Natural killer cell (primary cell): Measurements from ENCODE around the gene XRRA1. TPM values are rescaled to one million over a fixed set of nuclear protein-coding genes. Genes with fewer than 3 reads are reported as not detected.

ENCODE experiments used
- ATAC-seq, 3 donors: fragments of 150-1000 bp in 2 of 3; fragments of 200-7000 bp in 1 of 3; cut with Tn5 transposase; 1 replicate in 1 of 3; 2 replicates in 2 of 3; pipeline ENCODE4 v1.10.0; 2021; ENCODE audit warnings: mild to moderate bottlenecking in 2 of 3, moderate library complexity in 2 of 3
- DNase-seq, 2 donors: peaks; one replicate each; pipeline versions ENCODE4 v3.0.0 to v3.0.0-alpha.2; 2013 to 2021; ENCODE audit warnings: mixed read lengths in 1 of 2
- H3K27ac ChIP-seq: one replicate; pipeline ENCODE4 v1.5.1; 2013; ENCODE audit warnings: mild to moderate bottlenecking, low read length
- H3K27me3 ChIP-seq: one replicate; pipeline ENCODE4 v1.6.1; 2013; ENCODE audit warnings: low read length; ENCODE audit not compliant: control insufficient read depth, insufficient read depth
- H3K36me3 ChIP-seq: one replicate; pipeline ENCODE4 v1.6.1; 2013; ENCODE audit warnings: low read length; ENCODE audit not compliant: control insufficient read depth, insufficient read depth
- H3K4me1 ChIP-seq: one replicate; pipeline ENCODE4 v1.6.1; 2013; ENCODE audit warnings: low read length; ENCODE audit not compliant: control insufficient read depth, insufficient read depth
- H3K4me3 ChIP-seq: one replicate; pipeline ENCODE4 v1.5.1; 2013; ENCODE audit warnings: low read length
- H3K9me3 ChIP-seq: one replicate; pipeline ENCODE4 v1.6.1; 2013; ENCODE audit warnings: low read length; ENCODE audit not compliant: control insufficient read depth, insufficient read depth
- H3K27ac Mint-ChIP-seq, 2 donors: one replicate each; pipeline ENCODE4 v1.8.0; 2022; ENCODE audit warnings: mild to moderate bottlenecking in 2 of 2, mixed read lengths in 2 of 2, moderate library complexity in 1 of 2
- H3K27me3 Mint-ChIP-seq, 2 donors: one replicate each; pipeline ENCODE4 v1.8.0; 2022; ENCODE audit warnings: low read depth in 2 of 2, mixed read lengths in 2 of 2
- H3K36me3 Mint-ChIP-seq: one replicate; pipeline ENCODE4 v1.8.0; 2022; ENCODE audit warnings: mixed read lengths
- H3K4me1 Mint-ChIP-seq, 2 donors: one replicate each; pipeline ENCODE4 v1.8.0; 2022; ENCODE audit warnings: mixed read lengths in 2 of 2
- H3K4me3 Mint-ChIP-seq: one replicate; pipeline ENCODE4 v1.8.0; 2022; ENCODE audit warnings: mild to moderate bottlenecking, moderate library complexity, mixed read lengths
- H3K9me3 Mint-ChIP-seq, 2 donors: one replicate each; pipeline ENCODE4 v1.8.0; 2022; ENCODE audit warnings: mixed read lengths in 2 of 2
- WGBS: methylation state at CpG from one replicate; pipeline ENCODE4 v1.1.7; 2013; ENCODE audit warnings: missing lambda C conversion rate; ENCODE audit not compliant: insufficient coverage; 5-methylcytosine and 5-hydroxymethylcytosine counted together
- intact Hi-C: fragments of 100-400 bp; cut with micrococcal nuclease; formaldehyde crosslinking; loops from one replicate; pipeline ENCODE4 v1.14.2; 2022
- total RNA-seq, 4 donors: library from RNA; stranded (reverse); fragments of 120-200 nt in 1 of 4; gene quantifications; one replicate each; pipeline versions ENCODE4 v1.2.3 to v1.2.4, GENCODE V29; 2013 to 2022
- TF ChIP-seq, protein P1 (sequence below): fragments of 200-600 bp; IDR thresholded peaks from one replicate; pipeline ENCODE4 v1.8.0; 2022; ENCODE audit warnings: antibody characterized with exemption

Gene XRRA1
- total RNA-seq, 3 donors from 2014 or later (not counting 1 experiment from before 2014, with no cell fraction given), result 12.7 to 14.3 (median 14.3) TPM

DNA sequence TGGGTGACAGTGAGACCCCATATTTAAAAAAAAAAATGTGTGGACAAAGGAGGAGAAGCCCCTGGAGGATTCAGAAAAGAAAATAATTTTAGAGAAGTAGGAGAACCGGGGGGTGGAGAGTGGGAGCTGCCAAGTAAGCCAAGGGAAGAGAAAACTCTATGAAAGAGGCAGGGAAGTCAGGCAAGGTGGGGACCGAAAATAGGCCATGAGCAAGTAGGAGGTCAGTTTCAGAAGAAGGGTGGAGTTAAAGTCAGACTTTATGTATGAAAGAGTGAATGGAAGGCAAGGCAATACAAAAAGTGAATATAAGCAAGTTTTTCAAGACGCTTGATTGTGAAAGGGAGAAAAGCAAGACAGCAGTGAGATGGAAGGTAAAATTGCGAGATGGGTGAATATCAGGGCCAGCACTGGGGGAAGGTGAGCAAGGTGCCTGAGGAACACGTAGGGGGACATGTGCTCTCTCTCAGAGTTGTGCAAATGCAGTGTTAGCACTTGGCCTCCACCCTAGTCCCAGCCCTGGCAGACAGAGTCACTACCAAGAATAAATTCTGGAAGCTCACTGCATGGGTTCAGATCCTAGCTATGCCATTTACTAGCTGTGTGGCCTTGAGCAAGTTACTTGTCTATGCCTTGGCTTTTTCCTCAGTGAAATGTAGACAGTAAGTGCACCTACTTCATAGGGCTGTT lies 6.7 kb downstream of the XRRA1 start:
- H3K36me3 ChIP-seq, result peaks cover 7% of the 10 kb centered on the region
- no peak overlapping the region for H3K27ac Mint-ChIP-seq
- H3K4me3 Mint-ChIP-seq, result no peak overlapping the region
- H3K9me3 Mint-ChIP-seq, result no peaks in the 10 kb centered on the region
- no peaks in the 10 kb centered on the region for H3K27me3 ChIP-seq
- no peak overlapping the region for H3K4me3 ChIP-seq
- no peak for ATAC-seq
- no peaks in the 10 kb centered on the region for H3K9me3 ChIP-seq
- no peaks in the 10 kb centered on the region for H3K4me1 Mint-ChIP-seq
- no peak overlapping the region for H3K27ac ChIP-seq
- WGBS, result 94% methylated on average over 5 of the region's 5 CpGs
- no peaks in the 10 kb centered on the region for H3K4me1 ChIP-seq
- TF ChIP-seq, protein P1, sequence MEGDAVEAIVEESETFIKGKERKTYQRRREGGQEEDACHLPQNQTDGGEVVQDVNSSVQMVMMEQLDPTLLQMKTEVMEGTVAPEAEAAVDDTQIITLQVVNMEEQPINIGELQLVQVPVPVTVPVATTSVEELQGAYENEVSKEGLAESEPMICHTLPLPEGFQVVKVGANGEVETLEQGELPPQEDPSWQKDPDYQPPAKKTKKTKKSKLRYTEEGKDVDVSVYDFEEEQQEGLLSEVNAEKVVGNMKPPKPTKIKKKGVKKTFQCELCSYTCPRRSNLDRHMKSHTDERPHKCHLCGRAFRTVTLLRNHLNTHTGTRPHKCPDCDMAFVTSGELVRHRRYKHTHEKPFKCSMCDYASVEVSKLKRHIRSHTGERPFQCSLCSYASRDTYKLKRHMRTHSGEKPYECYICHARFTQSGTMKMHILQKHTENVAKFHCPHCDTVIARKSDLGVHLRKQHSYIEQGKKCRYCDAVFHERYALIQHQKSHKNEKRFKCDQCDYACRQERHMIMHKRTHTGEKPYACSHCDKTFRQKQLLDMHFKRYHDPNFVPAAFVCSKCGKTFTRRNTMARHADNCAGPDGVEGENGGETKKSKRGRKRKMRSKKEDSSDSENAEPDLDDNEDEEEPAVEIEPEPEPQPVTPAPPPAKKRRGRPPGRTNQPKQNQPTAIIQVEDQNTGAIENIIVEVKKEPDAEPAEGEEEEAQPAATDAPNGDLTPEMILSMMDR, result no peak
- no peak for DNase-seq
- H3K27me3 Mint-ChIP-seq, result no peaks in the 10 kb centered on the region
- intact Hi-C loops, result no loop called here
- peaks cover 7% of the 10 kb centered on the region for H3K36me3 Mint-ChIP-seq

DNA sequence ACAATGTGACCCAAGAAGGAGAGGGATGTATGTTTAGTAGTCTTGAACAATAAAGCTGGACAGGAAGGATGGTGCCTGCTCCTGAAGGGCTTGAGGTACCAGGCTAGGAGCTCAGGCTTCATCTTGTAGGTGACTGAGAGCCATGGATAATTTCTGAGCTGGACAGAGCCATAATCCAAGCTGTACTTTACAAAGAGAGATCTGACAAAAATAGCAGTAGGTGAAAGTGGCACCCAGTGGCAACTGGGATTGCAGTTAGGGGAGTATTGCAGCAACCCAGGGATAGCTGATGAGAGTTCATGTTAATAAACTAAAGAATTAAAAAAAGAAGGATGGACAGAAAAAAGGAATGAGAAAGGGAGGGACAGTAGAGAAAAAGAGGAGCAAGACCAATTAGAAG lies 7.4 kb downstream of the XRRA1 start:
- H3K36me3 ChIP-seq, result peaks cover 11% of the 10 kb centered on the region

DNA sequence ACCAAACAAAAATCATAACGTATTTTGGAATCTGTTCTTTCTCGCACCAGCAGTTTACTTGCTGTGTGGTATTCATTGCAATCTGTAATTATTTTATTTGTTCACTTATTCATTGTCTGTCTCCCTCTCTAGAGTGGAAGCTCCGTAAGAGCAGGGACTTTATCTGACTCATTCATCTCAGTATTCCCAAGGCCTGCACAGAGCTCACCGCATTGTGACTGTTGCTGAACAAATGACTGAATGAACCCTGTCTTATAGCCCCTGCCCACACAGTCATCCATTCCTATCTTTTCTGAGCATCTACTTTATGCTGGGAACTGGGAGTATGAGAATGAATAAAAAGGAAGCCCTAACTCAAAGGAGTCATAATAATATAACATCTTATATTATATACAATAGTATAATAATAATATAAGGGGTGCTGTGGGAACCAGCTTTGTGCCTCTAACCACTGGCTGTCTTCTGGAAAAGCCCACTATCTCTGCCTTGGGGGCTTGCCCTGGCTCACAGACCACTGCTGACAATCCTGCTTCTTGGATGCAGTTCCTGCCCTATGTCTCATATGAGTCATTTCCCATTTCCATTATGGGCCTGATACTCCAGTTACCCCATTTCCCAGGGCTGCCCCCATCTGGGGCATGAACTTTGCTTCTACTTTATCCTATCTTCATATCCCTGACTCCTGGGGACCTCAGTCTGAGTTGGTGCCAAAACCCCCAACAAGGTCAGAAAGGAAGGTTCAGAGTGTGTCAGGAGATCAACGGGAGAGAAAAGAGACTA lies 11.0 kb downstream of the XRRA1 start:
- intact Hi-C loops, result no loop called here
- WGBS, result 98% methylated on average over 4 of the region's 5 CpGs
- Histone ChIP-seq H3K4me1 (no peaks in the 10 kb centered on the region), H3K27me3 (no peaks in the 10 kb centered on the region), H3K36me3 (peaks cover 32% of the 10 kb centered on the region), H3K4me3 (no peak overlapping the region), H3K27ac (no peak overlapping the region), H3K9me3 (no peaks in the 10 kb centered on the region)
- no peak overlapping the region for H3K4me3 Mint-ChIP-seq
- H3K9me3 Mint-ChIP-seq, result no peaks in the 10 kb centered on the region
- peaks cover under 1% of the 10 kb centered on the region in 2 donors for H3K4me1 Mint-ChIP-seq
- no peaks in the 10 kb centered on the region for H3K27me3 Mint-ChIP-seq
- no peak overlapping the region for H3K27ac Mint-ChIP-seq
- DNase-seq (no peak), ATAC-seq (no peak)
- peaks cover 23% of the 10 kb centered on the region for H3K36me3 Mint-ChIP-seq
- TF ChIP-seq, protein P1, result no peak

More for the DNA sequence above, 7.4 kb downstream of the XRRA1 start:
- TF ChIP-seq, protein P1, result no peak
- Mint-ChIP-seq H3K27me3 (no peaks in the 10 kb centered on the region), H3K4me1 (no peaks in the 10 kb centered on the region), H3K36me3 (peaks cover 7% of the 10 kb centered on the region), H3K4me3 (no peak overlapping the region), H3K9me3 (no peaks in the 10 kb centered on the region), H3K27ac (no peak overlapping the region)
- H3K4me3 ChIP-seq, result no peak overlapping the region
- no peak overlapping the region for H3K27ac ChIP-seq
- ATAC-seq, result no peak
- H3K4me1 ChIP-seq, result no peaks in the 10 kb centered on the region
- H3K9me3 ChIP-seq, result no peaks in the 10 kb centered on the region
- intact Hi-C loops, result no loop called here
- H3K27me3 ChIP-seq, result no peaks in the 10 kb centered on the region
- no peak for DNase-seq
